ENCODE results near the gene IZUMO4.

Gene IZUMO4

GRCh38 chr19:2072757-2073551 is 23.8 kb upstream of the IZUMO4 start:
- TF ChIP-seq TAF1 (IDR thresholded peaks at IDR 0.05; ENCODE audit: borderline replicate concordance, insufficient read depth, low read length) (no peak), FOXP2 (optimal IDR thresholded peaks at IDR 0.05; ENCODE audit: borderline replicate concordance, extremely low read depth, extremely low read length, insufficient read depth) (no peak), POLR2AphosphoS5 (IDR thresholded peaks at IDR 0.05; ENCODE audit: low read depth, low read length) (no peak), SIN3A (IDR thresholded peaks at IDR 0.05; ENCODE audit: borderline replicate concordance, insufficient read depth, low read length) (no peak), REST (IDR thresholded peaks at IDR 0.05; ENCODE audit: insufficient read depth in 1 of 2, low read depth in 2 of 2, low read length in 2 of 2) (no peak)

- no peak for TF ChIP-seq SIN3A (IDR thresholded peaks at IDR 0.05; ENCODE audit: borderline replicate concordance, insufficient read depth, low read length)
- no peak for TF ChIP-seq FOXP2 (optimal IDR thresholded peaks at IDR 0.05; ENCODE audit: borderline replicate concordance, extremely low read depth, extremely low read length, insufficient read depth)
These were observed 20.2 kb upstream of the IZUMO4 start for GRCh38 chr19:2076526-2076944.

DNA sequence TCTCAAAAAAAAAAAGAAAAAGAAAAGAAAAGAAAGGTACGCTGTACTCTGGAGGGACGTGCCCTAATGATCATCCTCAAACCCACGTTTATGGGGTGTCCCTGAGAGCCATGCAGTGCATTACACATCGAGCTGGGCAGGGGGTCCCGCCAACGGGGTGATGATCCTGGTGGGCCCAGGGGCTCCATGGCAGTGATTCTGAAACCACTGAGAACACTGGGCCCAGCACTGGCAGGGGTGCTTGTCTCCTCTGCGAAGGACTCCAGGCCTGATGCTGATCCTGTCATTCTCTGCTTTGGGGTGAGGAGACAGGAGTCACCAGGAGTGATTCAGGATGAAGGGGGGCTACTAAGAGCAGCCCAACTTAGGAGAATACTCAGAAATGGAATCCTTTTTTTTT is 19.3 kb upstream of the IZUMO4 start:
- TF ChIP-seq SIN3A (IDR thresholded peaks at IDR 0.05; ENCODE audit: borderline replicate concordance, insufficient read depth, low read length) (no peak), POLR2AphosphoS5 (IDR thresholded peaks at IDR 0.05; ENCODE audit: low read depth, low read length) (no peak), REST (IDR thresholded peaks at IDR 0.05; ENCODE audit: insufficient read depth in 1 of 2, low read depth in 2 of 2, low read length in 2 of 2) (no peak), TAF1 (IDR thresholded peaks at IDR 0.05; ENCODE audit: borderline replicate concordance, insufficient read depth, low read length) (no peak), FOXP2 (optimal IDR thresholded peaks at IDR 0.05; ENCODE audit: borderline replicate concordance, extremely low read depth, extremely low read length, insufficient read depth) (no peak)

GRCh38 chr19:2077833-2078619 is 18.7 kb upstream of the IZUMO4 start:
- no peak for TF ChIP-seq SIN3A (IDR thresholded peaks at IDR 0.05; ENCODE audit: borderline replicate concordance, insufficient read depth, low read length)
- no peak for TF ChIP-seq FOXP2 (optimal IDR thresholded peaks at IDR 0.05; ENCODE audit: borderline replicate concordance, extremely low read depth, extremely low read length, insufficient read depth)
- TF ChIP-seq TAF1 (IDR thresholded peaks at IDR 0.05; ENCODE audit: borderline replicate concordance, insufficient read depth, low read length), result no peak

DNA sequence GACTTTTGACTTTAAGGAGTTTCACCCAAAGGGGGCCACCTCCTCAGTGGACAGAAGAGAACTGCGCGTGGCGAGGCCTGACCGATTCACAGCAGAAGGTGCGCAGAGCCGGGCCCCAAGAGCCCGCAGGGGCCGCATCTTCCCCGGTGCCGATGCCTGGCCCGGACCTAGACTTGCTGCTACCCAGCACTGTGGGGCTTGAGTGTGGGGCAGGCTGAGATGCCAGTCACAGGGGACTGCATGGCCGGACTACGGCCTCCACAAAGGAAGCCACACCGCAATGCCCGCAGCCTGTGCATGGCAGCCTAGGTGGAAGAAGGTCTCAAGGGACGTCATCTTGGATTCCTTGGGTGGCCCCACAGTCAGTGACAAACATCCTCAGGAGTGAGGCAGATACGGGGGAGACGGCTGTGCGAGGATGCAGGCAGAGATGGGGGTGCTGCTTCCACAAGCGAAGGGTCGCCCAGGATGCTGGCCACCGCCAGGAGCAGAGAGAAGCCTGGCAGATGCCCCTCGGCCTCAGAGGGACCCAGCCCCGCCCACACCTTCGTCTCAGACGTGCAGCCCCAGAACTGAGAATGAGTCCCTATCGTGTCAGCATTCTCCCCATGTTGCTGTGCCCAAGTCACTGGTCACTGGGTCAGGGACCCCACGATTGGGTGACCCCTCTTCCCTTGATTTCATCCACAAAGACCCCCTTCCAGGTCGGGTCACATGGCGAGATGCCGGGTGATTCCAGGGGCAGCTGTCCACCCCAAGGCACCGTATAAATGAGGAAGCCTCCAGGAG is 17.4 kb upstream of the IZUMO4 start:
- TF ChIP-seq TAF1 (IDR thresholded peaks at IDR 0.05; ENCODE audit: borderline replicate concordance, insufficient read depth, low read length) (no peak), SIN3A (IDR thresholded peaks at IDR 0.05; ENCODE audit: borderline replicate concordance, insufficient read depth, low read length) (no peak), REST (IDR thresholded peaks at IDR 0.05; ENCODE audit: insufficient read depth in 1 of 2, low read depth in 2 of 2, low read length in 2 of 2) (no peak), FOXP2 (optimal IDR thresholded peaks at IDR 0.05; ENCODE audit: borderline replicate concordance, extremely low read depth, extremely low read length, insufficient read depth) (no peak), POLR2AphosphoS5 (IDR thresholded peaks at IDR 0.05; ENCODE audit: low read depth, low read length) (no peak)
